CMK (cell line): ENCODE results near the gene POLA1.

Experiments used
- DNase-seq: peaks from one replicate; pipeline ENCODE4 v3.0.0-alpha.2; 2010; ENCODE audit warnings: low read depth

POLA1 gene

DNA sequence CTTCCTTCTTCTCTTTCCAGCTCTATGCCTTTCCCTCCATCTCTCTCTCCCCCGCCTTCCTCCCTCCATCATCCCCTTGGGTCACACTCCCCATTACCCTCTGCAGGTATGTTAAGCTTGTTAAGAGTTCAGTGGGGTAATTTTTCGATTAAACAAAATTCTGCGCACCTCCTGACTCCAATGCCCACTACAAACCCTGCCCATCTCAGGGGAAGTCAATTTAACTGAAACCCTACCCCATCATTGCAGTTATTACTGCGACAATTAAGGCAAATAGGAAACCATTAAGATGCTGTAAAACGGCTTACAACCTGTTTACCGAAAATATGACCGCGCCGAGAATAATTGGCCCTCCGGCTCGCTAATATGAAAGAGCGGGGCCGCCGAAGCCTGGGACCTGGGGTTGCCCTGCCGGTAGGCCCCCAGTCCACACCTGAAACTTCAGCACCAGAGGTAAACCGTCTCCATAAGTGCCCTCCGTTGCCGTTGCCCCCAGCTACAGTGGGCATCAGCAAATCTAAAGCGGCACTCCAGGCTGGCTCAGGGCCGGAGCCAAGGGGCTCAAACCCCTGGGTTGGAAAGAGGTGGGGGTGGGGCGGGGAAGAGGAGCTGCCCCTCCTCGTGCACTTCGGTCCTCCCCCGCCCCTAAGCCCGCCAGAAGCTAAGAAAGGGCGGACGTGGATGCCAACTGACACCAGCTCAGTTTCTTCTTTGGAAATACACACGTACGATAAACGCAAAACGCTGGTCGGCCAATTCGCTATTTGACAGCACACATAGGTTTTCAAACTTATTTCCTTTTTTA lies 317.3 kb downstream of the POLA1 start:
- DNase-seq: no peak

DNA sequence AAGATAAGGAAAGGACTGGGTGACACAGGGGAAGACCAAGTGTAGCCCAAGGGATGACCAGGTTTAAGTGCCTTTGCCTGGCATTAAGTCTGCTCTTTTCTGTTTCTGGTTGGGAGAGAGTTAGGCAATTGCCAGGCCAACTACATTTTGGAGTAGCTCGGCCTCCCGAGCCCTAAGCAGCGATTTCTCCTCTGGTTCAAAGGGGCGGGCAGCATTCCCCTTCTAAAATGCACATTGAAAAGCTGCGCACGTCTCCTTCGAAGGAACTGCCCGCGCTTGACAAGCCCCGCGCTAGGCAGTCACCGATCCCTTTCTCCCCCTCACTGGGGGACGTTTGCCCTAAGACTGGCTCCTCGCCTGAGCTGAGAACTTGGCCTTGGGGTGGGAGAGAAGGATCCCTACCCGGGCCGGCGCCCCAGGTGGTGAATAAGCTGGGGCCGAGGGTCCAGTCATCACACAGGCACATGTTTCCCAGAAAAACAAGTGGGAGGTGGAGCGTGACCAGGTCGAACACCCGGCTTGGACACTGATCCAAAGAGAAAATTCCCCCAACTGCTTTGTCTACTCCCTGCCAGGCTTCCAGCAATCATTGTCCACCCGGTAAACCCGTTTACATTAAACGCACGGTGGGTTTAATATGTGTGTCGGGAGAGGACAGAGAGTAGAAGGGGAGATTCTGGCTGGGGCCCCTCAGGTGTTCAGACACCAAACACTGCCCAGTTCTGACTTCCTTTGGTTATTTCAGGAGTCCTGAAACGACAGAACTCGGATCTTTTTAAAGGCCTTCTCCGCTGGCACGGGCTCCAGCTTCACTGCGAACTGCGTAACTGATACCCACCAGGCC lies 318.1 kb downstream of the POLA1 start:
- DNase-seq: no peak

DNA sequence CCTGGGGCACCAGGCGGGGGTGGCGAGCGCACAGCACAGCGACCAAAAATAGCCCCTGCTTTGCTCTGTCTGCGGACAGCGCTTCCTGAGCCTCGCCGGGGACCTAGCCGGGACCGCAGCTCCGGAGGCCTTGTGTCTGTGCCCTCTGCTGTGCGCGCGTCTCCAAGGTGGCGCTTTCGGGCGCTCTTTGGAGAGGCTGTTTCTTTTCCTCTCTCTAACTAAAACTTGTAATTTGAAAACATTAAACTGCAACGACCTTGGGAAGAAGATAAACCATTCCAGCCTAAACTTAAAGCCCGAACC lies 318.7 kb downstream of the POLA1 start:
- DNase-seq: no peak

DNA sequence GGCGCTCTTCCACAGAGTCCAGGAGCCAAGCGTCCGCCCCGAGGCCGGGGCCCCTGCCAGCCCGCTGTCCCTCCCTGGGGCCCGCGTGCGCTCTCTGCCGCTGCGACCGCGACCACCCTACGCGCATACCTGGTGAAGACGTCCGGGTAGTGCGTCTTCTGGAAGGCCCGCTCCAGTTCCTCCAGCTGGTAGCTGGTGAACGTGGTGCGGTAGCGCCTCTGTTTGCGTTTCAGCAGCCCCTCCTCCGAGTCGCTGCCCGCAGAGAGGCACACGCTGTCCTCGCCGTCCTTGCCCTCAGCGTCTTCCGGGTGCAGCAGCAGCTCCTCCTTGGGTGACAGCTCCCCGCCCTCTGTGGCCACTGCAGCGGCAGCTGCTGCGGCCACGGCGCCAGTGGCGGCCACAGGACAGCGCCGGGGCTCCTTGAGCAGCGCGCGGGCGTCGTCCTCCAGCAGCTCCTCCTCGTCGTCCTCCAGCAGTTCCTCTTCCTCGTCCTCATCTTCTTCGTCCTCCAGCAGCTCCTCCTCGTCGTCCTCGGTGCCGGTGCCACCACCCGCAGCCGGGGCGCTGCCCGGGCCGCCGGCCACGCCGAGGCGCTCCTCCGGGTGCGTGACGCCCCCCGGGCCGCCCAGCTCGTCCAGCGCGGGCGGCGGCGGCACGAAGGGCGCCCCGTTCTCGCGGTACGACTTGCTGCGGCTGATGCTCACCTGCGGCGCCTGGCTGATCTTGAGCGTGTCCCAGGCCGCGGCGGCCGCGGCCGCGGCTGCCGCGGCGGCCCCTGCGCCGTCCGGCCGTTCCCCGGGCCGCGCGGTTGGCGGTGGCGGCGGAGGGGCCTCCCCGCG lies 319.3 kb downstream of the POLA1 start:
- DNase-seq: no peak

DNA sequence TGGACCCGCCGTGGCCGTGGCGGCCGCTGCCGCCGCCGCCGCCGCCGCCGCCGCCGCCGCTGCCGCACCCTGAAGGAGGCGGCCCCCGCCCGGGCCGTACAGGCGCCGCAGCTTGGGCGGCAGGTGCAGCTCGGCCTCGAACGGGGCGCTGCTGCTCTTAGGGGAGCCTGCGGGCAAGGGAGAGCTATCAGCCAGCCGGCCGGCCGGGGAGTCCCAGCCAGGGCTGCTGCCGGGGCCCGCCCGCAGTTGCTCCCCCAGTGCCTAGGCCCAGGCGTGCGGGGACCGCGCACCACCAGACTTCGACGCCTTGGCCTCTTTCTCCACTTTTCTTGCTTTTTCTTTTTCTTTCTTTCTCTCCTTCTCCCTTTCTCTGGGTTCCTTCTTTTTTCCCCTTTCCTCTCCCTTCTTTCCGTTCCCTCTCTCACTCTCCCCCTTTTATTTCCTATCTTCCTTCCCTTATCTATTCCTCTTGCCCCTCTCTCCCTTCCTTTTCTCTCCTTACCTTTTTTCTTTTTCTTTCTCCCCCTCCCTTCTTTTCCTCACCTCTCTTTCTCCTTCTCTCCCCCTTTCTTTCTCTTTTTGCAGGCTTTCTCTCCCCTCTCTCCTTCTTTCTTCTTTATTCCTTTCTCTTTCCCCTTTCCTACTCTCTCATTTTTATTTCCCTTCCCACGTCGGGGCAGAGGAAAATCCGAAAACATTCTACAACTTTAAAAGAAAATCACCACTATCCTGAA lies 320.1 kb downstream of the POLA1 start:
- DNase-seq: no peak

DNA sequence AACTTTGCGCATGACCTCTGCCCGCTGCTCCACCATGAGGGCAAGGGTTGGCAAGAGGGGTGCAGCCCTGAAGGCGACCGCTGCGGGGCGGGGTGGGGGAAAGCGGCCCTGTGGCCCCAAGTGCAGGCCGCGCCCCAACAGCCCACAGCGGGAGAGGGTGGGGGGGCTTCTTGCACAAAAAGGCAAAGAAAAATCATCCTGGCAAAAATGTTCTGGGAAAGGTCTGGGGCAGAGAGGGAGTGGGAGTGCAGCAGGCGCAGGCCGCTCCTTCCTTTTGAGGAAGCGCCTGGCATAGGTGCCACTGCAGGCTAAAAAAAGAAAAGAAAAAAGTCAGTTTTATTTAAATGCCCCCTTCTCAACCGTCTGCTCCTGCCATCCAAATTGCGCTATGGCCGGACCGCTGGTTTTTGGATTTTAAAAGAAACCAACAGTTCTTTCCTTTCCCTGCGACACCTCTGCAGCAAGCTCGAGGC lies 320.7 kb downstream of the POLA1 start:
- DNase-seq: no peak

DNA sequence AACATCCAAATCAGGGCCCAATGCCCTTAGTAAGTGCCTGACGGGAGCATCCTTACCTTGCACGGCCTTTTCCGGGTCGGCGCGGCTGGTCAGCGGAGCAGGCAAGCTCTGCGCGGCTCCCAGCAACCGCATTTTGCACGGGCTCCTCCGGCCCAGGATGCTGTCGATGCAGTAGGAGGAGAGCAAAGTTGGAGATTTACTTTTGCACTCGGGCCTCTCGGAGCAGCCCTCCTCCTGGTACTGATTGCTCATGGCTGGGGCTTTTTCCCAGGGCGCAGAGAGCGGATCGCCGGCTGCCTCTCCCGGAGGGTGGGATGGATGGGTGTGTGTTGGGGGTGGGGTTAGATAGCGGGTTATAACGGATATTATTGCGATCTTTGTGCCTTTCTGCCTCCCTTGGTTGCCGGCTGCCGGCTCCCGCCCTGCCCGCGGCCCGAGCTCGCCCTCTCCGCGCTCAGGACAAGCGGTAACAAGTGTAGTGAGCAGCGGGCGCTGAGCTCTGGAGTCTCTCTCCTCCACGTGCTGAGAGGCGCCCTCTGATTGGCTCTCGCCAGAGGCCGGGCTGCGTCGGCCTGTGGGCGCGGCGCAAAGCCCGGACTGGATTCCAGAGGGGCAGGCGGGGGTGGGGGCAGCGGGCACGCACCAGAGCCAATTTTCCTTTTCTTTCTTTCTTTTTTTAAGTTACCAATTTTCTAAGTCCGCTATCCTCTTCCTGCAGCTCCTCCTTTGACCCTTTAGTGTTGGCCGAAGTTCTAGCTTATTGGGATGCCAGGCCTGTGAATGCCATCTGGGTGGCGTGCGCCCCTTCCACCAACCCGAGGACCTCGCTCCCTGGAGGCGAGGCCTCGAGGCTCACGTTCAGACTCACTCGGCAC lies 322.0 kb downstream of the POLA1 start, which contains the start of gene ARX:
Gene ARX, minus strand, starts transcription at position 480 of the 875 bp plus-strand sequence. Its CDS starts 228 bp downstream, at position 252.
- DNase-seq: no peak

DNA sequence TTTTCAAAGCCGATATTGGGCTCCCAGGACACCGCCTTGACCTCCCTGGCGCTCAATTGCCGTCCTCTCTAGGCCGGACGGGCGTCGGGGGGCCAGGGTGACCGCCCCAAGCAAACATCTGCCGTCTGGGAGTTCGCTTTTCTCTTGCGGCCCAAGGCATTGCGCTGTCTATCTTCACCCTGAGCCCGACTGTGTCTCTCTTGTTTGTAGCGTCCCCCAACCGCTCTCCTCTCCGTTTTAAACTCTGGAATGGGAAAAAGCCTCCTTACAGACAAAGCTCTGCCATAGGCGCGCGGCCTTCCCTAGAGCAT lies 322.6 kb downstream of the POLA1 start:
- no peak for DNase-seq

DNA sequence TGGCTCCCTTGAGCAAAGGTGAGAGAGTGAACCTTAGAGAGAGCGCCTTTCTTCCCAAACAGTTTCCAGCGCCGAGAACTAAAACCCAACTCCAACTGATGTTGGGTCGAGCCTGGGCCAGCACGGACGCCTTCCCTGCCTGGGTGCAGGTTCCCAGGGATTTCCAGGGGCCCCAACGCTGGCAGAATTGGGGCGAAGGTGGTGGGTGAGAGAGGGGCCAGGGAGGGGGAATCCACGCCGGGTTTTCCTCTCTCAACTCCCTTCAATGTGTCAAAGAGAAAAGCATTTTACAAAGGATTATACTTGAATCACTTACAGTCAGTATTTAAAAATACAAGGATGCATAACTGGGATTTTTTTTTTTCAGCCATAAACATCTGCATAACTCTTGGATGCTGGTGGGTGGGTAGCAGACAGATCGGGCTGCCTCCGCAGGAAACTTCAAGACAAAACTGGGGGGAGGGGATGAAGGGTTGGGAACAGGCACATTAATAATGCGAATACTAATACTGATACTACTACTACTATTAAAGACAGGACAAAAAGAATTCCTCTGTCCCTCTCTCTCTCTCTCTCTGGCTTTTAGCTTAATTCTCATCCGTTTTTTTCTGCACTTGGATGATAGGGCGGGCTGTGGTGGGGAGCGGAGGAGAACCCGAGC lies 323.4 kb downstream of the POLA1 start:
- no peak for DNase-seq

DNA sequence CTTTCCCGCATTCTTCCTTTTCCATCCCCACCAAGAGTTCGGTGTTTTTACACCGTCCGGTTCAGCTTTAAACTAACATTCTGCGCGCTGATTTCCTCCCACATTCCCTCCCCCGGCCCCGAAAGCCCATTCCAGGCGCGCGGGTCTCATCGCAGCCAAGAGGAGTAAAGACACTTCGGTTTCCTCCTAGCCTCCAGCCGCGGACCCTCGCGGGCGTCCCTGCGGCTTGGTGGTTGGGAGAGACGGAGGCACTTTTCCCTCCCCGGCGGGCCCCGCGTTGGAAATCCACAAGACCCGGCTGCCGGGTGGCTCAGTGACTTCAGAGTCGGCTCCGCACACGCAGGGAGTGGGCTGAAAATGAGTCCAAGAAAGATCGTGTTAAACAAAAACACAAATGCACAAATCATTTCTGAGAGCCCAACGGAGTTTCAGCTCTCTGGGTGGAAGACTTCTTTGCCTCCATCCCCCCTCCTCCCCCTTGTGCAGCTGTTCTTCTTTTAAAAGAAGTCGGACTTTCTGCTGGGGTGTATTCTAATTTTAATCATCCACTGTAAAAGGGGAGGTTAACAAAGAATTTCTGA lies 324.0 kb downstream of the POLA1 start:
- no peak for DNase-seq

DNA sequence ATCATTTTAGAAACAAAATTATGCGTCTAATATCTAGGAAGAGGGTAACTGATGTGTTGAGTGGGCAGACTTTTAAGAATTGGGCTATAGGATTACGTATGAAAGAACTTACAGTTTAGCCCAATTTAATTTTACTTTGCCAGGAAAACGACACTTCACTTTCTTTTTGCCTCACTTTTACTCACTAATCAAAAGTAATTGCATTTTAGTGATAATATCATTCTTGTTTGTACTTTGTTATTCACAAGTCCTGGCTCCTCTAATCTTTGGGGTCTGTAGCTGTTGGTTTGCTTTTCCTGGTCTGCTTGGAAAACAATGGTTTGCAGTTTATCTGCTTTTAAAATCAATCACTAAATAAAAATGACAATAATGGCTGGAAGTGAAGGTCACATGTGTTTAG lies 325.0 kb downstream of the POLA1 start:
- no peak for DNase-seq

DNA sequence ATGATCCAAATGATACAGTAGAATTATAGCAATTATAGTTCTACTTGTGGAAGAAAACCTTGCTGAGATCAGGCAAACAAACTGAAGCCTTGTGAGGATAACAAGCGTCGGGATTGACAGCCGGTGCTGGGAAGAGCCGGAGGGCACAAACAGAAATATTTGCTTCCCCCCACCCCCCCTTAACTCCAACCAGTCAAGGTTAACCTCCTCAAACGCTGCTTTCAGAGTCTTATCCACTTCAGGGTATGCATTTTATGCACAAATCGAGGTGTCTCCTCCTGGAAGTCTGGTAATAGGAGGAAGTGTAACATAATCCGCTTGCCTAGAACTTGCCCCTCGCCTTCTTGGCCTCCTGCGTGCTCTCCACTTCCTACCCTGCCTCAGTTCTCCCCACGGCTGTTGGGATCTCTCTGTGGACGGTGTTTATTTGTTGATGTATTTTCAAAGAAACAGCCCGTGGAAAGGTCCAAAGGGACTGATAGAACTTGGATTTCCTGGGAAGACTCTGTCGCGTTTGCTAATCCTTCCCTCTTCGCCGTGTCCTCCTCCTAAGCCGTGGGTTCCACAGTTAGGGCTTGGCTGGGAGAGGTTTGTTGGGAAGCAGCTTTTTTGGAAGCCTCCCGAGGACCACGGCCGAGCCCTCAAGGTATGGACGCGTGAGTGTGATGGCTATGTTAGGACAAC lies 326.1 kb downstream of the POLA1 start:
- DNase-seq: no peak

DNA sequence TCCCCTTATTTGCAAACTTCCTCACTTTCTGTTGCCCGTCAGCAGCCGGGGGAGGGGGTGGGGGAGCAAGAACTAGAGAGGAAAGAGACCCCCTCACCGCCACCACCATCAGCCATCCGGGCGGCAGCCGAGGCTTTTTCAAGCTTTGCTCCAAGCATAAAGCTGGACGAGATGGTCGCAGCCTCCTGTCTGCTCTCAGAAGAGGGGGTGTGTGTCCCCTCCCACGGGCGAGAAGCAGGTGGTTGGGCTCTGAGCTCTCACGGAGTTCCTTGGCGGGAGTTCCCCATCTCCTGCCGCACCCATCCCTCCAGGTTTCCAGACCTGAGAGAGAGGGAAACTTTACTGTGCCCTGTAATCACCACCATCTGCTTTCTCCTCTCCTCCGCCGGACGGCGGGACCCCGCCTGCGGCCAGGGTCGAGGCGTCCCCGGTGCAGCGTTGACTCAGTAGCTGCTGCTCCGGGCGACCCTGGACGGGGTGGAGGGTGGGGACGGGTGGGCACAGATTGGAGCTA lies 326.7 kb downstream of the POLA1 start:
- no peak for DNase-seq

DNA sequence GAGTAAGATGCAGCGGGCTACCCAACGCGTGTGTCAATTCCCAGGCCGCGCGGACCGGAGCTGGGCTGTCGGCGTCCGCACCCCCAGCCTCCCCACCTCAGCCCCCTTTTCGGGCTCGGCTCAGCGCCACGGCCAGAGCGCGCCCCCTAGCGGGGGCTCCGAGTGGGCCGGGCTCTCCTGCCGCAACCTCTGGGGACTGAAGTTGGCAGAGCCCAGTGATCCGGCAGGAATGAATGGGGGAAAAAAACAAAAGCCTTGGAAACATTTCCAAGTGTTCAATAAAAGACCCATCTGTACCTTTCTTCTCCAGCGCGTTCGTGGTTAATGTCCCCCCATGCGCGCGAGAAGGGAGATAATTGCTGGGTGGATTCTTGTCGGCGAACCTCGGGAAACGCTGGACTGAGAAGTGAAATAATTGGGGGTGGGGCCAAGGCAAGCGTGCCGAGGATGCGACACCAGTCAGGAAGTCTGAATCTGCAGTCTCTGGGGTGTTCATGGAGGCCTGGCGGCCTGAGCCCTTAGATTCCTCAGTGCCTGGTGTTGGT lies 327.3 kb downstream of the POLA1 start:
- no peak for DNase-seq

DNA sequence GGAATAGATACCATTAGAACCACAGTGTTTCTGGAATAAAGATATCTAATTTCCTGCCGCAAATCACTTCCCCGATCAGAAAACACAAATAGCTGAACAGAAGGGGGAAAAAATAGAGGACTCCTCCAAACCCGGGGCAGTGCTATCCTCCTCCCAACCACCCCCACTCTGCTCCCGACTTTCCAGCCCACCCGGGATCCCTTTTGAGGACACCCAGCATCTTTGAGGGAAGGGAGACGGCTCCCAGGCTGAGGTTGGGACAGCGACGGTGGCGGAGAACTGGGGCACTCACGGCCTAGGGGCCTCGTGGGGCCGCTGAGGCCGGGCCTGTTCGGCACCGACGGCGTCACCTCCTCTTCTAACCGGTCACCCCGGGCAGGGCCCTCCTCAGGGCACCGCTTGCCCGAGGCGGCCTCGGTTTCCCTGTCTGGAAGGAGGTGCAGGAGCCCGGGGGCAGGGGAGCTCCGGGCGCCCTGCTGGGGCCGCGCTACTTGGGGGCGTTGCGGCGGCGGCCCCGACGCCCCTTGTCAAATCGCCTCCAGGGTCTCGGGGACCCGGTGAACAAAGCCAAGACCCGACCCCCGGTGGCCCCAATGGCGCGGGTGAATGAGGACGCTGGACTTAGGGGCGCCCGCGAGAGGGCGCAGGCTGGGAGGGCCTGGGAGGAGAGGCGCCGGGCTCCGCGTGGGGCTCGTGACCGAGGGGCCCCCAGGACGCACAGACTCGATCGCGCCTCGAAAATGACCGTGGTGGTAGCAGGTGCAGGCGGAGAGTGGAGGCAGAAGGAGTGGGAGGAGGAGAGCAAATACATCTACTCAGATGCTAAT lies 329.0 kb downstream of the POLA1 start:
- DNase-seq: no peak

DNA sequence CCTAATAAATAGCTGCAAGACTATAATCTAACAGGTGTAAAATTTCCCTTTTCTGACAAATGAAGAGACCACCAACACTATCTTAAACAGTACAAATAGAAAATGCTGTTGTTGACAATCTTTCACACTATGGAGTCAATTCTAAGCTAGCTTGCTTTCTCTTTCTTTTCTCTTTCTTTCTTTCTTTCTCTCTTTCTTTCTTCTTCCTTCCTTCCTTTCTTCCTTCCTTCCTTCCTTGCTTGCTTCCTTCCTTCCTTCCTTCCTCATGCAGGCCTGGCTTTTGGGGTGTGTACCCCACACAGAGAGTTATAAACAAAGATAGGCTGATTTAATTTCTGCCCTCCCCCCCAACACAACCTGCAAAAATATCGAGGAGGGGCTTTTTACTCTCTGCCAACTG lies 330.2 kb downstream of the POLA1 start:
- no peak for DNase-seq

DNA sequence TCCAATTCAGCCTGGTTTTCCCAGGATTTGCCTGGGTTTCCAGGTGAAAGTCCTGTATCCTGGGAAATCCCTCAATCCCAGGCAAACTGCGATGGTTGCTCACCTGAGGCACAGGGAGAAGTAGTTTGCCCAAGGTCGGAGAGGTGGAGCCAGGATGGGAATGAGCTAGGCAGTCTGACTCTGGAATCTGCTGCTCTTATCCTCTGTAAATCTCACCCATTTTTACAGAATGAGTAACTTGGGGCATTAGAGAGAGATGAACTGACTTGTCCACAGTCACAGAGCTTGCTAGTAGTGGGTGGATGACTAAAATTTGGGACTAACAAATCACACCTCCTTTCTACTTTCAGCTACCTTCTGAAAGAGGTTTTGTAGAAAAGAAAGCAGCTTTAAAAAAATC lies 331.9 kb downstream of the POLA1 start:
- no peak for DNase-seq

DNA sequence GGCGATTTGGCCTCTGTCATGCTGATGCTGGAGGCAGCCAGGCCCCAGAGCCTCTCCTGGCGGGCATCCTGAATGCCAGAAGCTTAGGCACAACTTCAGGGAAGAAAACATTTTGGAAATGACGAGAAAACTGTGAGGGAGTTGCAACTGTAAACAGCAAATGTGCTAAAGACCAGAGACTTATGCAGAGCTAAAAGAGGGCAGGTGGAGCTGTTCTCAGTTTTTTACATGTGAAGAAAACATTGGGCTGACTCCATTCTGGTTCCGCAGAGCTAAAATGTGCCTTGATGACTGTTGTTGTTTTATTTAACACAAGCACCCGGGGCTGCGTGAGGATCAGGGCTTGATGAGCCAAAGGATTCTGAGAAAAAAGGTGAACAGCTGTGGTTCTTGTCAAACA lies 332.9 kb downstream of the POLA1 start:
- DNase-seq: no peak
